GM21528 (cell line): ENCODE results near the gene RBM20.
"Not testable (repeated sequence)": the region's sequence is repeated elsewhere in the genome, so short reads cannot be mapped to it uniquely, and the experiment has no call there.

Experiments used
- ATAC-seq: cut with Tn5 transposase; IDR thresholded peaks from one replicate; pipeline ENCODE4 v1.9.1; 2021; ENCODE audit warnings: mild to moderate bottlenecking, moderate library complexity; ENCODE audit not compliant: unreplicated experiment, low FRiP score

The RBM20 gene

GRCh38 chr10:110756876-110757275 is 112.7 kb downstream of the RBM20 start:
- no peak for ATAC-seq

GRCh38 chr10:110757586-110757985 is 113.5 kb downstream of the RBM20 start:
- ATAC-seq: no peak

DNA sequence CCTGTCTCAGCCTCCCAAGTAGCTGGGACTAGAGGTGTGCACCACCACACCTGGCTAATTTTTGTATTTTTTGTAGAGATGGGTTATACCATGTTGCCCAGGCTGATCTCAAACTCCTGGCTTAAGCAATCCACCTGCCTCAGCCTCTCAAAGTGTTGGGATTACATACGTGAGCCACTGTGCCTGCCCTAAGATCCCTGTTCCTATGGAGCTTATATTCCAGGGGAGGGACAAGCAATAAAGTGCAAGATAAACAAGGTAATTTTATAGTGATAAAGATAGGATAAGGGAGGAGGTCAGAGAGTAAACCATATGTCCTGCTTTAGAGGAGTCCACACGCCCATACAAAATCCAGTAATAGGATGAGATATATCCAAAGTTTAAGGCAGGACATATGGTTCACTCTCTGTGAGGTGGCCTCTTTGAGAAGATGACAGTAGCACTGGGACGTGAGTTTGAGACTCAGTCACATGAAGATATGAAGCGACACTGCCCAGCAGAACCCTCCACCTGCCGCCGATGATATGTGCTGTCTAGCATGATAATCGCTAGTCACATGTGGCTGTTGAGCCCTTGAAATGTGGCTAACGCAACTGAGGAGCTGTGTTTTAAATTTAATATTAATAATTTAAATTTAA is 114.1 kb downstream of the RBM20 start:
- ATAC-seq: no peak

DNA sequence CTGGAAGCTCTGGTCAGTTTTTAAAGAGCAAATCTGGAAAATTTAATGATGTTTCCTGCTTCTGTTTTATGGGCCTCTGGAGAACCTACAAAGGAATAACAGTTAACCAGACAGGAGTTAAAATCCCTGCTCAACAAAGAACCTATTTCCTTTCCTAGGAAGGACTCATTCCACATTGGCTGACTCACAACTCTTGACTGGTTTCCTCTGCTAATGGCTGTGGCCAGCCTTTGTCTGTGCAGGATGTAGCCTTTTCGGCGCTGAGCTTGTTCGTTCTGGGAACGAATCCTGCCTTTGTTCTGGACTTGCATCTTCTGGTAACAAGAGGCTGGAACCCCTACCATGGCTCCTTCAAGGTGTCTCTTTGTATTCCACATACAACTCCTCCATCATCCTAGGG is 114.8 kb downstream of the RBM20 start:
- ATAC-seq: no peak

DNA sequence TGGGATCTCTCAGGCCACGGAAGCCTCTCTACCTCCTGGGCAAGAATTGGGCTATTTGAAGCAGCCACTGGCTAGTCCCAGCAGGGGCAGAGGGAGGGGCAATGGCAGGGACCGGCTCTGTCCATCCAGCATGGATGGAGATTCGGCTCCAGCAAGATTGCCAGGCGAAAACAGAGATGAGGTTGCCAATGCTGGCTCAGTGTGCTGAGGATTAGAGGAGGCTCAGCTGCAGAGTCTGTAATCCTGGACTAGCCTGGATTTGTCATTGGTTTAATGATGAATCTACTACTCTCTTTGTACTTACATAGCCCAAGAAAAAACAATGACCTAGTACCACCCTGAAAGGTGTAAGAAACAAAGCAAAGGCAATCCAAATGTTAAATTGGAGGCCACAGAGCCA is 115.4 kb downstream of the RBM20 start:
- ATAC-seq: no peak

- ATAC-seq: no peak
Measured at GRCh38 chr10:110762109-110762848, 118.1 kb downstream of the RBM20 start.

- no peak for ATAC-seq
Measured at GRCh38 chr10:110762849-110763211, 118.7 kb downstream of the RBM20 start.

DNA sequence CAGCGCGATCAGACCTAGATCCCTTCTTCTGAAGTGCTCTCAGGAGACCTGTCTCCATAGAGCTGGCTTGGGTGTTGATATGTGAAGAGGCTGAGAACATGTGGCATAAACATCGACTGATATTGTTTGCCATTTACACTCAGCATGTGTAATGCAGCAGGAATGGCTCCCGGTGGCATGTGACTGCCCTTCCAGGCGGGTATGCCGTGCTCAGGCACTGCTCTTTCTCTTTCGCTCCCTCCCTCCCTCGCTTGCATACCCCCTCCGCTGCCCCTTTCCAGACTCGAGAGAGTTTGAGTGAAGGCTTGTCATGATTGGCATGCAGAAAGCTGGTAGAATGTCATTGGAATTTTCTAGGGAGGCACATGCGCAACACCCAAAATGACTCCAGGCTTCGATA is 120.2 kb downstream of the RBM20 start:
- no peak for ATAC-seq

DNA sequence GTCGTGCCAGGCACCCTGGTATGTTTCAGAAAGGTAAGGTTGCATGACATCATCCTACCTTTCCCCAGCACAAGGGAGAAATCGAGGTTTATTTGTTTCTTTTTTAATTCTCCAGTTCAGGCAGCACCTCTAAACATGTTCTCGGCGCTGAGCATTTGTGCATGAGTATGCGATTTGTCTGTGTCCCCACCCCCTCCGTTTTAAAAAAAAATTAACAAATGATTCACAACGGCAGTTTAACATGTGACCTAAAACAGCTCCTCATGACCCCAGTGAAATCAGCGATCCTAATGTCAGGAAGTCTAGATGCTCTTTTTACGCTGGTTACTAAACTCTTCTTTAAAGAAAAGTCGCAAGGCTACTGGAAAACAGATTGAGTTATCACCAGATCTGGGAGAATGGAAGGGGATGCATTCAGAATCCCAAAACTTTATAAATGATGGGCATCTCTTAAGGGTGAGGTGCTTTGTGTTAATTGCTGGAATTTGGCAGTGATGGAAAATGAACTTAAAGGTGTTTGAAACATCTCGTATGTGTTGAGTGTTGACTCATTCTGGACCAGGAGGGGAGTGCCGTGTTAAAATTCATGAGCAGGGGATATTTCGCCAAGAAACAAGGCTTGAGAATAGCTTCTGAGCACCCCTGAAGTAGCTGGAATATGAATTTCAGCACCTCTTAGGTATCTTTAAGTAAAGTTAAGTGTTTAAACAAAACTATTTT is 120.8 kb downstream of the RBM20 start:
- no peak for ATAC-seq

- ATAC-seq: no peak
Measured at GRCh38 chr10:110765513-110766319, 121.6 kb downstream of the RBM20 start.

DNA sequence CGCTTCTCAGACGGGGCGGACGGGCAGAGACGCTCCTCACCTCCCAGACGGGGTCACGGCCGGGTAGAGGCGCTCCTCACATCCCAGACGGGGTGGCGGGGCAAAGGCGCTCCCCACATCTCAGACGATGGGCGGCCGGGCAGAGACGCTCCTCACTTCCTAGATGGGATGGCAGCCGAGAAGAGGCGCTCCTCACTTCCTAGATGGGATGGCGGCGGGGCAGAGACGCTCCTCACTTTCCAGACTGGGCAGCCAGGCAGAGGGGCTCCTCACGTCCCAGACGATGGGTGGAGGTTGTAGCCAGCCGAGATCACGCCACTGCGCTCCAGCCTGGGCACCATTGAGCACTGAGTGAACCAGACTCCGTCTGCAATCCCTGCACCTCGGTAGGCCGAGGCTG is 123.5 kb downstream of the RBM20 start:
- not testable (repeated sequence) for ATAC-seq

DNA sequence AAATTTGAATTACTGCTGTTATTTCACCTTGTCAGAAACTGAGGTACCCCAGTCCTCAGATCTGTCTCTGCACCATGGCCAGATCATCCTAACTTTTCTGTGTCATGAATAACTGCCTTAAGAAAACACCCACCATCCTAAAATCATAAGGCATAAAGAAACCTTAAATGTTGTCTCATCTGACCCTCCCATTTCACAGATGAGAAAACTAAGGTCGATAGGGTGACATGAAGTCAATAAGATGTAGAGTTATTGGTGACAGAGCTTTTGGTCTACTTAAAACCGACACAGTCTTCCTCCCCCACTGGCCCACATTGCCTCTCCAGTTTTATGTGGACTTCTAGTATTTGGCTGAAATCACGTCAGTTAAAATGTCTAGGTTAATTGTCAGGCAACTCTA is 126.1 kb downstream of the RBM20 start:
- no peak for ATAC-seq

DNA sequence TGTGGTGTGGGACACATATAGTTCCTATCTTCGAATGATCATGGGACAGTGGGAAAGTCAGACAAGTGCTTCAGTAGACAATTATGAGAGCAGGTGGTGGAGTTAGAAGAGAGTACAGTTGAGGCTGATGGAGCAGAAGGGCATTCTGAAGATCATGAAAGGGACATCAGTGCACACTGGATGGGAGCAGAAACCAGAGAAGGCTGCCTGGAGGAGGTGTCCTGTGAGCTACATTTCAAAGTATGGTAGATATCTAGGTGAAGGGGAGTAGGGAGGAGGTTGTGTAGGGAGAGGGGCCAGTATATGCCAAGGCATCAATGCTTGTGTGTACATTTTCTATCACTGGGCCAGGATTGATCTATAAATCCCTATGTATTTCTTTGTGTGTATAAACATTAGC is 127.3 kb downstream of the RBM20 start:
- ATAC-seq: no peak

DNA sequence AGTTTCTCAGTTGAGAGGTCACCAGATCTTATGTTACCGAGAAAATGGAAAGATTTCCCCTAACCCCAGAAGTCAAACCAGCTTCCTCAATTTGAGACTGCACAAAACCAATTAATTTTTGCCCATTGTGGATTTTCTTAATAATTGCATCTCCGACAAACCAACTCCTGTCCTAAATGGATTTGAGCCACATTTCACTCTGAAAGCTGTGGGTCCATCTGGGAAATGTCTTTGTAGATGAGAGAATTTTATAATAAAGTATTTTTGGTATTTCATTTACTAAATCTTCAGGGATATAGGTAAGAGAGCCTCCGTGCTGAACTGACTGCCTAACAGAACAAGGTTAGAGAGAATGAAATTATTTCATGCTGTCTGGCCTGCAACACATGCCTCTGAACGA is 127.9 kb downstream of the RBM20 start:
- no peak for ATAC-seq

DNA sequence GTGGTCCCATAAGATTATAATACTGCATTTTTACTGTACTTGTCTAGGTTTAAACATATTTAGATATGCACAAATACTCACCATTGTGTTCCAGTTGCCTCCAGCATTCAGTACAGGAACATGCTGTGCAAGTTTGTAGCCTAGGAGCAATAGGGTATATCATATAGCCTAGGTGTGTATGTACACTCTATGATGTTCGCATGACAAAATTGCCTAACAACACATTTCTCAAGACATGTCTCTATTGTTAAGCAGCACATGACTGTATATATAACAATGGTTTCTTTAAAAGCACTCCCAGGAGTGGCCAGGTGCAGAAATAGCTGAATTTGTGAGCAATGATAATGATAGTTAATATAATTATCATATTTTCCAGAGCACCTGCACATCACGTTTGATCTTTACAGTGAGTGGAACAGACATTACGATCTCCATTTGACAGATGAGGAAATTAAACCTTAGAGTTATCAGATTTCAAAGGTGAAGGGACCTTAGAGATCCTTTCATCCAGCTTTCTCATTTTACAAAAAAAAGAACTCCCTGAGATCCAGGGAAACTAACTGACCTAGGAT is 128.4 kb downstream of the RBM20 start:
- ATAC-seq: no peak

DNA sequence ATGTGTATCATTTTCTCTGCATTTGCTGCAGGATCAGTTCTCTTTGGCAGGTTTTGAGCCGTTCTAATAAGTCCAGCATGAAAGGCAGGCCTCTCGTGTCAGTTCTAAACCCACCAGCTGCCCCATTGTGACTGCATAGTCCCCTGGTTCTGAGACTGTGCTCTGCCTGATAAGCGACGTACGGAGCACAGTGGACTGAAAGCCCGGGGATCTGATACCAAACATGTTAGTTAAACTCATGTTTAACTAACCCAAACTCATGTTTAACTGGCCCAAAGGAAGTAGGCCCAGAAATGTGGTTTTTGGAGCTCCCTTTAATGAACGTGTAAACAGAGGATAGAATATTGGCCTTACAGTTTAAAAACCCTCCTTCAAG is 129.5 kb downstream of the RBM20 start:
- peak; percentile 1 for ATAC-seq

DNA sequence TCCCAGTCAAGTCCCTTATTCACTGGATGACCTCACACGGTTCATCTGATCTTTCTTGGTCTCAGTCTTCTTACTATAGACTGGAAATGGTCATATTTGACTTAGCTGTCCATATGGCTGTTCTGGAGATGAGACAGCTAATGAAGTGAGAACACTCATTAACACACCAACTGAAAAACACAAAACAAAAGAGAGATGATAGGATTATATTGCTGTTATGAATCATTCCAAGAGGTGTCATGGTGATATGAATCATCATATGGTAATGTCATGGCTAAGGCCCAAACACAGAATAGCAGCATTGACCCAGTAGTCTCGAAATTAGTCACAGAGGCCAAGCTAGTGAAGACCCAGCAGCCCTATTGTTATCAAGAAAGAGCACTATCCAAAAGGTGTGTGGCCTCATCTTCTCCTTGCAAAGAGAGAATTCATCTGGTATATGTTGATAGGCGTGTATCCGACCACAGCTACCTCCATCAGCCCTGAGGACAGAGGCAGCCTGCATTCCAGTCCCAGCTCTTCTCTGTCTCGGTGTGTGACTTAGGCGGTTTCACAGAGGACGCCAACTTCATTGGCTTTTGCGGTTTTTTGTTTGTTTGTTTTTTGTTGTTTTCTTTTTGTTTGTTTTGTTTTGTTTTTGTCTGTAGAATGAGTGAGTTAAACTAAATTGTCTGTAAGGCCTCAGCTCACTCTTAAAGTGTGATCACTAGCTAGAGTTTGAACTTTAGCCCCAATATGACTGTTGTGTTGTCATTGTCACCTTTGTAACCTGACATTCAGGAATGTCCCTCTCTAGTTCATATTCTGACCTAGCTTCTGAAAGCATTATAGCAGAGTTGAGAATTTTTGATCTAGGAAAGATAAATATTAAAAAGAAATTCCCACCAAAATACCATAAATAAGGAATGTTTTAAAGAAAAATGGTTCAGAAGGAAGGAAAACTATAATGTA is 130.2 kb downstream of the RBM20 start:
- peak; percentile 98 for ATAC-seq

GRCh38 chr10:110775020-110775375 is 130.9 kb downstream of the RBM20 start:
- ATAC-seq: no peak

GRCh38 chr10:110775406-110775805 is 131.3 kb downstream of the RBM20 start:
- no peak for ATAC-seq

- no peak for ATAC-seq
Measured at GRCh38 chr10:110777017-110777416, 132.9 kb downstream of the RBM20 start.
